Prostate gland (tissue), 2 donors: ENCODE data around the gene CGNL1. TPM values are rescaled to one million over a fixed set of nuclear protein-coding genes. Genes with fewer than 3 reads are reported as not detected.

Experiments used
- DNase-seq: peaks from one replicate; pipeline ENCODE4 v3.0.0-alpha.2; 2019; ENCODE audit warnings: low spot score
- H3K27ac ChIP-seq, 2 donors: fragments of 200-600 bp; sonication (generic); 2 replicates each; pipeline ENCODE4 v1.5.1; 2017 to 2019
- H3K27me3 ChIP-seq: fragments of 200-600 bp; sonication (generic); replicated peaks from 2 replicates; pipeline ENCODE4 v1.5.1; 2019; ENCODE audit not compliant: insufficient read depth
- H3K36me3 ChIP-seq, 2 donors: fragments of 200-600 bp; sonication (generic); 1 replicate in 1 of 2; 2 replicates in 1 of 2; pipeline versions ENCODE4 v1.5.1 to v1.8.1; 2017 to 2019
- H3K4me1 ChIP-seq: fragments of 200-600 bp; sonication (generic); replicated peaks from 2 replicates; pipeline ENCODE4 v1.5.1; 2019
- H3K4me3 ChIP-seq, 2 donors: fragments of 200-600 bp; sonication (generic); 2 replicates each; pipeline ENCODE4 v1.5.1; 2017 to 2019
- H3K9me3 ChIP-seq: fragments of 200-600 bp; sonication (generic); 2 replicates; pipeline ENCODE4 v1.5.1; 2017
- CTCF ChIP-seq, 4 experiments: fragments of 200-600 bp in 2 of 4; fragments of 450-650 bp in 2 of 4; sonication (generic) in 2 of 4; IDR thresholded peaks; 1 replicate in 3 of 4; 2 replicates in 1 of 4; pipeline ENCODE4 v1.5.1; 2016 to 2019; ENCODE audit warnings: antibody characterized with exemption in 4 of 4, mild to moderate bottlenecking in 2 of 4, moderate library complexity in 2 of 4
- POLR2A ChIP-seq: fragments of 450-650 bp; IDR thresholded peaks from one replicate; pipeline ENCODE4 v1.6.1; 2016; ENCODE audit warnings: antibody characterized with exemption, mild to moderate bottlenecking
- POLR2AphosphoS5 ChIP-seq: sonication (generic); formaldehyde crosslinking; IDR thresholded peaks from one replicate; pipeline ENCODE4 v1.6.1; 2017; ENCODE audit warnings: antibody characterized with exemption
- WGBS: methylation state at CpG from one replicate; pipeline ENCODE4 v1.1.5; 2018; 5-methylcytosine and 5-hydroxymethylcytosine counted together
- intact Hi-C: fragments of 100-400 bp; cut with DNase I; formaldehyde crosslinking; loops from one replicate; pipeline ENCODE4 v1.14.2; 2022
- total RNA-seq, 2 donors: library from RNA; depleted of rRNA; stranded (reverse); fragments of >200 nt; gene quantifications; one replicate each; pipeline ENCODE4 v1.1.0, GENCODE V29; 2016

The CGNL1 gene
- total RNA-seq, 2 donors from 2014 or later, result 49.0 to 65.6 TPM

GRCh38 chr15:57519806-57520205 lies 143.5 kb downstream of the CGNL1 start:
- no peaks in the 10 kb centered on the region for H3K9me3 ChIP-seq
- peaks cover 14% of the 10 kb centered on the region for H3K4me1 ChIP-seq
- intact Hi-C loops, result loop anchor here (10.0 kb wide), 1 partner anchor 145 kb away; the partner anchor contains the start of gene CGNL1
- peak overlapping the region in 1 of 2 donors; percentile 85 for H3K27ac ChIP-seq
- H3K4me3 ChIP-seq, result no peak overlapping the region
- 65% methylated on average over 4 of the region's 4 CpGs for WGBS
- no peak for DNase-seq
- TF ChIP-seq POLR2AphosphoS5 (no peak), CTCF (IDR thresholded peaks at IDR 0.05) (no peak), POLR2A (no peak)
- no peaks in the 10 kb centered on the region for H3K27me3 ChIP-seq
- no peaks in the 10 kb centered on the region for H3K36me3 ChIP-seq

GRCh38 chr15:57521503-57521902 lies 145.2 kb downstream of the CGNL1 start:
- 70% methylated on average over 2 of the region's 2 CpGs for whole genome bisulfite sequencing
- H3K36me3 ChIP-seq, result no peaks in the 10 kb centered on the region
- DNase-seq, result no peak
- no peak for TF ChIP-seq CTCF (IDR thresholded peaks at IDR 0.05)
- TF ChIP-seq POLR2A, result no peak
- TF ChIP-seq POLR2AphosphoS5, result no peak
- H3K4me1 ChIP-seq, result peaks cover 10% of the 10 kb centered on the region
- peak overlapping the region; percentile 82 to 85 for H3K27ac ChIP-seq
- no peak overlapping the region for H3K4me3 ChIP-seq
- H3K9me3 ChIP-seq, result no peaks in the 10 kb centered on the region
- no peaks in the 10 kb centered on the region for H3K27me3 ChIP-seq
- intact Hi-C loops, result loop anchor here (10.0 kb wide), 1 partner anchor 147 kb away; the partner anchor contains the start of gene CGNL1

GRCh38 chr15:57522148-57522547 lies 145.8 kb downstream of the CGNL1 start:
- Histone ChIP-seq H3K9me3 (no peaks in the 10 kb centered on the region), H3K4me1 (peaks cover 10% of the 10 kb centered on the region), H3K4me3 (no peak overlapping the region), H3K27ac (peak overlapping the region; percentile 82 to 85), H3K27me3 (no peaks in the 10 kb centered on the region), H3K36me3 (no peaks in the 10 kb centered on the region)
- WGBS, result 12% methylated on average over 9 of the region's 9 CpGs
- intact Hi-C loops, result loop anchor here (10.0 kb wide), 1 partner anchor 147 kb away; the partner anchor contains the start of gene CGNL1
- DNase-seq, result peak; percentile 74
- TF ChIP-seq POLR2AphosphoS5 (peak; percentile 90), CTCF (IDR thresholded peaks at IDR 0.05) (no peak), POLR2A (no peak)

GRCh38 chr15:57525581-57525980 lies 149.3 kb downstream of the CGNL1 start:
- WGBS, result 64% methylated on average over 2 of the region's 2 CpGs
- Histone ChIP-seq H3K4me1 (peaks cover 33% of the 10 kb centered on the region), H3K27ac (peak overlapping the region; percentile 32 to 85), H3K9me3 (no peaks in the 10 kb centered on the region), H3K4me3 (no peak overlapping the region), H3K36me3 (no peaks in the 10 kb centered on the region), H3K27me3 (no peaks in the 10 kb centered on the region)
- intact Hi-C loops, result loop anchor here (5.0 to 10.0 kb wide), 2 partner anchors 63 to 151 kb away; partner anchors contain the start of gene CGNL1
- TF ChIP-seq CTCF (IDR thresholded peaks at IDR 0.05), result no peak
- TF ChIP-seq POLR2A, result no peak
- TF ChIP-seq POLR2AphosphoS5, result no peak
- no peak for DNase-seq

- intact Hi-C loops, result loop anchor here (5.0 to 10.0 kb wide), 2 partner anchors 64 to 151 kb away; partner anchors contain the start of gene CGNL1
- Histone ChIP-seq H3K36me3 (no peaks in the 10 kb centered on the region), H3K4me1 (peaks cover 38% of the 10 kb centered on the region), H3K27ac (peak overlapping the region; percentile 54 to 85), H3K4me3 (no peak overlapping the region), H3K27me3 (no peaks in the 10 kb centered on the region), H3K9me3 (no peaks in the 10 kb centered on the region)
- DNase-seq, result no peak
- TF ChIP-seq POLR2AphosphoS5 (no peak), CTCF (IDR thresholded peaks at IDR 0.05) (no peak)
These were observed 149.8 kb downstream of the CGNL1 start for GRCh38 chr15:57526076-57526475.
